Activated CD4-positive, alpha-beta T cell treated with anti-CD3 and anti-CD28 coated beads for 36 hours (primary cell): ENCODE data around the gene TSPAN33. TPM values are rescaled to one million over a fixed set of nuclear protein-coding genes. Genes with fewer than 3 reads are reported as not detected.

Experiments
- ATAC-seq: fragments of 200-7000 bp; cut with Tn5 transposase; one replicate; pipeline ENCODE4 v1.10.0; 2021; ENCODE audit warnings: mild to moderate bottlenecking, moderate library complexity
- CTCF ChIA-PET: fragments of 350-600 bp; sonication (Branson Sonifier 250); formaldehyde crosslinking; loops from one replicate; lab custom pipeline; 2021; ENCODE audit warnings: antibody characterized with exemption; lab: Charles Lee
- POLR2A ChIA-PET: fragments of 350-600 bp; sonication (Branson Sonifier 250); formaldehyde crosslinking; loops from one replicate; lab custom pipeline; 2021; ENCODE audit warnings: antibody characterized with exemption, inconsistent platforms; lab: Charles Lee
- DNase-seq: peaks from one replicate; pipeline ENCODE4 v3.0.0-alpha.2; 2020
- H3K27ac Mint-ChIP-seq: one replicate; pipeline ENCODE4 v1.8.0; 2021; ENCODE audit warnings: mixed read lengths
- H3K27me3 Mint-ChIP-seq: one replicate; pipeline ENCODE4 v1.8.0; 2021; ENCODE audit warnings: mixed read lengths
- H3K36me3 Mint-ChIP-seq: one replicate; pipeline ENCODE4 v1.8.0; 2021; ENCODE audit warnings: low read depth, mixed read lengths
- H3K4me1 Mint-ChIP-seq: one replicate; pipeline ENCODE4 v1.8.0; 2021; ENCODE audit warnings: mixed read lengths
- H3K4me3 Mint-ChIP-seq: one replicate; pipeline ENCODE4 v1.8.0; 2021; ENCODE audit warnings: mild to moderate bottlenecking, moderate library complexity, mixed read lengths
- H3K9me3 Mint-ChIP-seq: one replicate; pipeline ENCODE4 v1.8.0; 2021; ENCODE audit warnings: low read depth, mixed read lengths
- intact Hi-C, 2 experiments: fragments of 100-400 bp; cut with DNase I in 1 of 2; cut with micrococcal nuclease in 1 of 2; formaldehyde crosslinking; loops; one replicate each; pipeline versions ENCODE4 v1.14.2 to v1.15.1; 2022 to 2024; cut with DNase I, micrococcal nuclease
- total RNA-seq, 2 experiments: library from RNA; stranded (reverse); gene quantifications; one replicate each; pipeline ENCODE4 v1.2.3, GENCODE V29; 2021

TSPAN33 gene
- total RNA-seq, 2 experiments from 2014 or later = 6.5 to 7.5 TPM

- H3K4me1 Mint-ChIP-seq = peaks cover 23% of the 10 kb centered on the region
- no peak overlapping the region for H3K4me3 Mint-ChIP-seq
- POLR2A ChIA-PET = interaction anchor here (0.6 kb wide), 2 partner anchors 81 to 84 kb away, joined by 3 read pairs; no protein-coding TSS in a partner anchor
- ATAC-seq = peak; percentile 53
- no peaks in the 10 kb centered on the region for H3K27me3 Mint-ChIP-seq
- DNase-seq = no peak
- no peaks in the 10 kb centered on the region for H3K36me3 Mint-ChIP-seq
- no peaks in the 10 kb centered on the region for H3K9me3 Mint-ChIP-seq
- CTCF ChIA-PET = interaction anchor here (0.6 to 2.3 kb wide), 6 partner anchors 25 to 274 kb away, joined by 3 to 11 read pairs (median 3); no protein-coding TSS in a partner anchor
- H3K27ac Mint-ChIP-seq = peak overlapping the region; percentile 79
- intact Hi-C loops = no loop called here
These were observed 7.4 kb upstream of the TSPAN33 start for GRCh38 chr7:129136887-129137642.

- H3K27me3 Mint-ChIP-seq = peaks cover 16% of the 10 kb centered on the region
- no peak for DNase-seq
- no peaks in the 10 kb centered on the region for H3K36me3 Mint-ChIP-seq
- no peaks in the 10 kb centered on the region for H3K9me3 Mint-ChIP-seq
- ChIA-PET POLR2A (no interaction called here), CTCF (interaction anchor here (0.6 to 3.3 kb wide), 5 partner anchors 20 to 214 kb away, joined by 3 to 15 read pairs (median 4); no protein-coding TSS in a partner anchor)
- intact Hi-C loops = loop anchor here in 1 of 2 experiments (1.0 kb wide), 1 partner anchor 20 kb away; no protein-coding TSS in a partner anchor
- peak overlapping the region; percentile 82 for H3K4me3 Mint-ChIP-seq
- H3K4me1 Mint-ChIP-seq = peaks cover 20% of the 10 kb centered on the region
- ATAC-seq = no peak
- H3K27ac Mint-ChIP-seq = no peak overlapping the region
These were observed 798 bp upstream of the TSPAN33 start for GRCh38 chr7:129143724-129144094.

GRCh38 chr7:129144834-129145668 is 544 bp downstream of the TSPAN33 start:
- ChIA-PET POLR2A (no interaction called here), CTCF (interaction anchor here (1.2 to 3.3 kb wide), 2 partner anchors 18 to 21 kb away, joined by 3 to 15 read pairs; no protein-coding TSS in a partner anchor)
- H3K36me3 Mint-ChIP-seq = no peaks in the 10 kb centered on the region
- DNase-seq = peak; percentile 50
- H3K9me3 Mint-ChIP-seq = no peaks in the 10 kb centered on the region
- intact Hi-C loops = loop anchor here in 1 of 2 experiments (1.0 kb wide), 1 partner anchor 22 kb away; no protein-coding TSS in a partner anchor
- H3K4me3 Mint-ChIP-seq = peak overlapping the region; percentile 74
- H3K27me3 Mint-ChIP-seq = peaks cover 16% of the 10 kb centered on the region
- H3K27ac Mint-ChIP-seq = no peak overlapping the region
- ATAC-seq = peak; percentile 7
- H3K4me1 Mint-ChIP-seq = peaks cover 20% of the 10 kb centered on the region

GRCh38 chr7:129146237-129146979 is 1.9 kb downstream of the TSPAN33 start:
- peaks cover 16% of the 10 kb centered on the region for H3K27me3 Mint-ChIP-seq
- POLR2A ChIA-PET = no interaction called here
- no peaks in the 10 kb centered on the region for H3K9me3 Mint-ChIP-seq
- no peak overlapping the region for H3K27ac Mint-ChIP-seq
- peaks cover 20% of the 10 kb centered on the region for H3K4me1 Mint-ChIP-seq
- ATAC-seq = no peak
- no peak for DNase-seq
- H3K4me3 Mint-ChIP-seq = no peak overlapping the region
- no peaks in the 10 kb centered on the region for H3K36me3 Mint-ChIP-seq
- intact Hi-C loops = no loop called here
- CTCF ChIA-PET = interaction anchor here (0.9 to 1.2 kb wide), 3 partner anchors 12 to 55 kb away, joined by 3 to 5 read pairs (median 4); no protein-coding TSS in a partner anchor

- CTCF ChIA-PET = interaction anchor here (0.9 to 1.5 kb wide), 3 partner anchors 14 to 18 kb away, joined by 4 to 8 read pairs (median 7); no protein-coding TSS in a partner anchor
- H3K27ac Mint-ChIP-seq = no peak overlapping the region
- intact Hi-C loops = no loop called here
These were observed 3.2 kb downstream of the TSPAN33 start for GRCh38 chr7:129147731-129148130.

GRCh38 chr7:129149511-129149910 is 5.0 kb downstream of the TSPAN33 start:
- CTCF ChIA-PET = no interaction called here

More at GRCh38 chr7:129147731-129148130, 3.2 kb downstream of the TSPAN33 start:
- Mint-ChIP-seq H3K36me3 (no peaks in the 10 kb centered on the region), H3K4me3 (no peak overlapping the region), H3K4me1 (peaks cover 20% of the 10 kb centered on the region), H3K9me3 (no peaks in the 10 kb centered on the region), H3K27me3 (peaks cover 16% of the 10 kb centered on the region)
- POLR2A ChIA-PET = no interaction called here
- ATAC-seq (no peak), DNase-seq (no peak)

GRCh38 chr7:129150199-129150996 is 5.9 kb downstream of the TSPAN33 start:
- peaks cover 4% of the 10 kb centered on the region for H3K27me3 Mint-ChIP-seq
- H3K9me3 Mint-ChIP-seq = no peaks in the 10 kb centered on the region
- DNase-seq (no peak), ATAC-seq (no peak)
- intact Hi-C loops = no loop called here
- ChIA-PET CTCF (interaction anchor here (0.5 to 2.0 kb wide), 7 partner anchors 13 to 269 kb away, joined by 3 to 7 read pairs (median 5); no protein-coding TSS in a partner anchor), POLR2A (no interaction called here)
- H3K36me3 Mint-ChIP-seq = no peaks in the 10 kb centered on the region
- H3K4me3 Mint-ChIP-seq = no peak overlapping the region
- no peak overlapping the region for H3K27ac Mint-ChIP-seq
- peaks cover 7% of the 10 kb centered on the region for H3K4me1 Mint-ChIP-seq

More at GRCh38 chr7:129149511-129149910, 5.0 kb downstream of the TSPAN33 start:
- Mint-ChIP-seq H3K27me3 (peaks cover 4% of the 10 kb centered on the region), H3K9me3 (no peaks in the 10 kb centered on the region), H3K27ac (no peak overlapping the region), H3K36me3 (no peaks in the 10 kb centered on the region), H3K4me3 (no peak overlapping the region), H3K4me1 (peaks cover 11% of the 10 kb centered on the region)
- intact Hi-C loops = no loop called here
- no peak for DNase-seq
- no peak for ATAC-seq
- POLR2A ChIA-PET = no interaction called here

- intact Hi-C loops = no loop called here
- Mint-ChIP-seq H3K36me3 (no peaks in the 10 kb centered on the region), H3K9me3 (no peaks in the 10 kb centered on the region), H3K4me3 (no peak overlapping the region), H3K27me3 (no peaks in the 10 kb centered on the region), H3K27ac (no peak overlapping the region), H3K4me1 (no peaks in the 10 kb centered on the region)
- ATAC-seq = no peak
- CTCF ChIA-PET = interaction anchor here (0.7 kb wide), 1 partner anchor 156 kb away, joined by 3 read pairs; no protein-coding TSS in a partner anchor
- POLR2A ChIA-PET = no interaction called here
- no peak for DNase-seq
These were observed 13.1 kb downstream of the TSPAN33 start for GRCh38 chr7:129157651-129158050.

- no peaks in the 10 kb centered on the region for H3K9me3 Mint-ChIP-seq
- intact Hi-C loops = no loop called here
- CTCF ChIA-PET = interaction anchor here (0.6 to 1.4 kb wide), 2 partner anchors 51 to 415 kb away, joined by 3 to 4 read pairs; no protein-coding TSS in a partner anchor
- DNase-seq (no peak), ATAC-seq (no peak)
- no peak overlapping the region for H3K4me3 Mint-ChIP-seq
- no peaks in the 10 kb centered on the region for H3K36me3 Mint-ChIP-seq
- POLR2A ChIA-PET = no interaction called here
- no peaks in the 10 kb centered on the region for H3K4me1 Mint-ChIP-seq
- no peaks in the 10 kb centered on the region for H3K27me3 Mint-ChIP-seq
- H3K27ac Mint-ChIP-seq = no peak overlapping the region
These were observed 15.0 kb downstream of the TSPAN33 start for GRCh38 chr7:129159539-129159938.
